Ovary (tissue), 9 donors: ENCODE data around the gene FAT2. TPM values are rescaled to one million over a fixed set of nuclear protein-coding genes. Genes with fewer than 3 reads are reported as not detected.

Experiments used
- DNase-seq, 5 donors: peaks; one replicate each; pipeline ENCODE4 v3.0.0-alpha.2; 2019 to 2020
- H3K27ac ChIP-seq, 2 donors: fragments of 200-600 bp; one replicate each; pipeline versions ENCODE4 v1.5.1 to v1.8.0; 2019 to 2022
- H3K27me3 ChIP-seq: fragments of 200-600 bp; one replicate; pipeline ENCODE4 v1.8.0; 2022
- H3K36me3 ChIP-seq: fragments of 200-600 bp; sonication (generic); one replicate; pipeline ENCODE4 v1.5.1; 2019
- H3K4me1 ChIP-seq: one replicate; pipeline ENCODE4 v1.8.1; 2013; ENCODE audit warnings: mild to moderate bottlenecking, moderate library complexity; ENCODE audit not compliant: insufficient read depth
- H3K4me3 ChIP-seq: fragments of 200-600 bp; sonication (generic); one replicate; pipeline ENCODE4 v1.5.1; 2017
- H3K9me3 ChIP-seq, 2 donors: fragments of 200-600 bp in 1 of 2; sonication (generic) in 1 of 2; one replicate each; pipeline versions ENCODE4 v1.5.1 to v1.8.1; 2013 to 2019; ENCODE audit warnings: mild to moderate bottlenecking in 1 of 2, moderate library complexity in 1 of 2
- CTCF ChIP-seq, 3 donors: fragments of 450-650 bp in 2 of 3; fragments of 200-600 bp in 1 of 3; IDR thresholded peaks; one replicate each; pipeline versions ENCODE4 v1.5.1 to v1.8.0; 2016 to 2022; ENCODE audit warnings: antibody characterized with exemption in 3 of 3, mild to moderate bottlenecking in 1 of 3
- EP300 ChIP-seq: sonication (generic); formaldehyde crosslinking; IDR thresholded peaks from one replicate; pipeline ENCODE4 v1.6.1; 2017; ENCODE audit warnings: antibody characterized with exemption
- POLR2A ChIP-seq: fragments of 450-650 bp; IDR thresholded peaks from one replicate; pipeline ENCODE4 v1.6.1; 2017; ENCODE audit warnings: antibody characterized with exemption, mild to moderate bottlenecking, moderate library complexity
- WGBS, 3 donors: extraction: QIAGEN DNeasy Blood & Tissue Kit in 1 of 3; methylation state at CpG; one replicate each; pipeline versions ENCODE4 v1.1.5 to v1.1.7; 2013 to 2017; 5-methylcytosine and 5-hydroxymethylcytosine counted together
- intact Hi-C, 4 donors: fragments of 100-400 bp; cut with DNase I; formaldehyde crosslinking; loops; one replicate each; pipeline versions ENCODE4 v1.11.0 to v1.15.1; 2022 to 2023
- polyA plus RNA-seq, 2 donors: library from polyadenylated mRNA; stranded (reverse); fragments of 200-250 nt in 1 of 2; fragments of 350-450 nt in 1 of 2; fragmentation: Illumina TruSeq in 1 of 2; extraction: RNeasy Lipid Tissue Mini Kit (QIAGEN cat#74804) in 1 of 2; gene quantifications; one replicate each; pipeline ENCODE4 v1.2.3, GENCODE V29; 2013 to 2014
- total RNA-seq, 7 donors: library from RNA; depleted of rRNA in 2 of 7; stranded (reverse); fragments of >200 nt in 2 of 7; fragmentation: NEBNext Ultra II Directional in 3 of 7; extraction: Animal tissue kit (Norgen Biotek cat#: 25700) in 3 of 7; gene quantifications; one replicate each; pipeline versions ENCODE4 v1.1.0 to v1.2.4, GENCODE V29; 2016 to 2023
- donor health status: DM: no; HTN: no; CAD: no; lungs with moderate emphysema.
- donor health status: DM: no; HTN: no; CAD: no.
- donor health status: Bipolar disorder and iron deficiency.
- donor health status: DM: yes; HTN: yes; CAD: no.
- donor health status: DM: no; HTN: no; CAD: no.
- donor health status: DM: yes; HTN: yes; CAD: no.

Gene FAT2
- total and polyA plus RNA-seq, 9 donors = 0.01 to 0.74 (median 0.14) TPM; not detected in 1

- no peak overlapping the region for H3K27ac ChIP-seq
- no peaks in the 10 kb centered on the region for H3K36me3 ChIP-seq
- H3K4me1 ChIP-seq = no peaks in the 10 kb centered on the region
- DNase-seq = no peak
- 78 to 82% (median 79%) methylated on average over 2 of the region's 2 CpGs for WGBS, 3 donors
- TF ChIP-seq EP300 = no peak
- no peak for TF ChIP-seq POLR2A
- no peak for TF ChIP-seq CTCF (IDR thresholded peaks at IDR 0.05)
- no peaks in the 10 kb centered on the region for H3K9me3 ChIP-seq
- no peaks in the 10 kb centered on the region for H3K27me3 ChIP-seq
- H3K4me3 ChIP-seq = no peak overlapping the region
- intact Hi-C loops = no loop called here
Measured at GRCh38 chr5:151549713-151550112, 41.4 kb downstream of the FAT2 start.

- Histone ChIP-seq H3K9me3 (no peaks in the 10 kb centered on the region), H3K27me3 (no peaks in the 10 kb centered on the region), H3K36me3 (no peaks in the 10 kb centered on the region), H3K4me3 (no peak overlapping the region), H3K4me1 (no peaks in the 10 kb centered on the region), H3K27ac (no peak overlapping the region)
- intact Hi-C loops = no loop called here
- DNase-seq = no peak
- no peak for TF ChIP-seq EP300
- TF ChIP-seq POLR2A = no peak
- TF ChIP-seq CTCF (IDR thresholded peaks at IDR 0.05) = no peak
- WGBS, 3 donors = 61 to 73% (median 69%) methylated on average over 4 of the region's 4 CpGs
Measured at GRCh38 chr5:151547364-151547763, 43.8 kb downstream of the FAT2 start.

GRCh38 chr5:151541571-151541970 is 49.6 kb downstream of the FAT2 start:
- 87 to 94% (median 90%) methylated on average over 2 of the region's 2 CpGs for WGBS, 3 donors
- intact Hi-C loops = no loop called here

More at GRCh38 chr5:151541571-151541970, 49.6 kb downstream of the FAT2 start:
- TF ChIP-seq POLR2A = no peak
- no peak for TF ChIP-seq CTCF (IDR thresholded peaks at IDR 0.05)
- H3K27me3 ChIP-seq = no peaks in the 10 kb centered on the region
- DNase-seq = no peak
- no peak overlapping the region for H3K27ac ChIP-seq
- no peak overlapping the region for H3K4me3 ChIP-seq
- H3K36me3 ChIP-seq = no peaks in the 10 kb centered on the region
- no peaks in the 10 kb centered on the region for H3K4me1 ChIP-seq
- H3K9me3 ChIP-seq = no peaks in the 10 kb centered on the region

Other genes with a start within 250 kb of the FAT2 start
- gene SLC36A2, start 243.8 kb downstream of the FAT2 start, total RNA-seq = not detected
- not detected for gene SLC36A2, start 243.8 kb downstream of the FAT2 start, polyA plus RNA-seq
- gene SLC36A1, start 143.7 kb downstream of the FAT2 start, total RNA-seq = 1 to 10 TPM; 3.6 to 9.7 (median 5.4) TPM
- gene SLC36A1, start 143.7 kb downstream of the FAT2 start, polyA plus RNA-seq = 1 to 10 TPM; 1.9 to 6.0 TPM
- 1,000 to 10,000 TPM in 1 of 7 donors, 100 to 1,000 TPM in 6; 220 to 1,059 (median 717) TPM for gene SPARC, start 95.6 kb upstream of the FAT2 start, total RNA-seq
- 1,000 to 10,000 TPM in 1 of 2 donors, 100 to 1,000 TPM in 1; 924 to 2,564 TPM for gene SPARC, start 95.6 kb upstream of the FAT2 start, polyA plus RNA-seq
- gene ATOX1, start 167.3 kb upstream of the FAT2 start, total RNA-seq = 10 to 100 TPM; 23.0 to 86.6 (median 48.3) TPM
- 10 to 100 TPM; 72.8 to 73.1 TPM for gene ATOX1, start 167.3 kb upstream of the FAT2 start, polyA plus RNA-seq
- gene G3BP1, start 180.6 kb upstream of the FAT2 start, total RNA-seq = 100 to 1,000 TPM in 5 of 7 donors, 10 to 100 TPM in 2; 70.2 to 224 (median 160) TPM
- 10 to 100 TPM; 31.0 to 79.2 TPM for gene G3BP1, start 180.6 kb upstream of the FAT2 start, polyA plus RNA-seq